ENCODE measurements around the gene ABCC6. TPM values are rescaled to one million over a fixed set of nuclear protein-coding genes. Genes with fewer than 3 reads are reported as not detected.
"Not testable (repeated sequence)": the region's sequence is repeated elsewhere in the genome, so short reads cannot be mapped to it uniquely, and the experiment has no call there.

Gene ABCC6
- total RNA-seq, 2 donors from 2014 or later = 0.41 to 1.5 TPM

GRCh38 chr16:16158082-16158658 is 65.1 kb downstream of the ABCC6 start:
- Histone ChIP-seq H3K4me3 (no peak overlapping the region), H3K36me3 (no peaks in the 10 kb centered on the region), H3K4me1 (ENCODE audit: control insufficient read depth in 1 of 2, low read depth in 2 of 2) (no peaks in the 10 kb centered on the region), H3K27ac (no peak overlapping the region), H3K27me3 (replicated peaks; ENCODE audit: insufficient read depth) (no peaks in the 10 kb centered on the region), H3K9me3 (no peaks in the 10 kb centered on the region)
- no peak for DNase-seq (ENCODE audit: low spot score)
- TF ChIP-seq, protein P1, sequence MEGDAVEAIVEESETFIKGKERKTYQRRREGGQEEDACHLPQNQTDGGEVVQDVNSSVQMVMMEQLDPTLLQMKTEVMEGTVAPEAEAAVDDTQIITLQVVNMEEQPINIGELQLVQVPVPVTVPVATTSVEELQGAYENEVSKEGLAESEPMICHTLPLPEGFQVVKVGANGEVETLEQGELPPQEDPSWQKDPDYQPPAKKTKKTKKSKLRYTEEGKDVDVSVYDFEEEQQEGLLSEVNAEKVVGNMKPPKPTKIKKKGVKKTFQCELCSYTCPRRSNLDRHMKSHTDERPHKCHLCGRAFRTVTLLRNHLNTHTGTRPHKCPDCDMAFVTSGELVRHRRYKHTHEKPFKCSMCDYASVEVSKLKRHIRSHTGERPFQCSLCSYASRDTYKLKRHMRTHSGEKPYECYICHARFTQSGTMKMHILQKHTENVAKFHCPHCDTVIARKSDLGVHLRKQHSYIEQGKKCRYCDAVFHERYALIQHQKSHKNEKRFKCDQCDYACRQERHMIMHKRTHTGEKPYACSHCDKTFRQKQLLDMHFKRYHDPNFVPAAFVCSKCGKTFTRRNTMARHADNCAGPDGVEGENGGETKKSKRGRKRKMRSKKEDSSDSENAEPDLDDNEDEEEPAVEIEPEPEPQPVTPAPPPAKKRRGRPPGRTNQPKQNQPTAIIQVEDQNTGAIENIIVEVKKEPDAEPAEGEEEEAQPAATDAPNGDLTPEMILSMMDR (IDR thresholded peaks at IDR 0.05) = no peak
- no peak for ATAC-seq (ENCODE audit: insufficient number of reproducible peaks, low FRiP score, low read depth)

DNA sequence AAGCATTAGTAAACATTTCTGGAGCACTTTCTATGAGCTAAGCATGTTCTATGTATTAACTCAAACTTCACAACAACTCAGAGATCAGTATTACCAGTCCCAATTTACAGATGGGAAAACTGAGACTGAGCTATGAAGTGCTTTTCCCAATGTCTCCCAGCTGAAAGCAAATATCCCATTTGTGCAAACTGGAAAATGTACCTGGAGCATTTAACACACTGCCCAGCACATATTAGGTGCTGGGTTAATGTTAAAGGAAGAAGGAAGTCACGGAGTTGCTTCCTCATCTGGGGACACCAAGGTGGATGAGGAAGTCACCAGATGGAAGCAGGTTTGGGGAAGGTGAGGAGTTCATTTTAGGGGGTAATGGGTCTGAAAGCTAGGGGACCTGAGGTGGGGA is 66.1 kb downstream of the ABCC6 start:
- H3K4me3 ChIP-seq = no peak overlapping the region
- TF ChIP-seq, protein P1 (IDR thresholded peaks at IDR 0.05) = no peak
- ATAC-seq (ENCODE audit: insufficient number of reproducible peaks, low FRiP score, low read depth) = no peak

DNA sequence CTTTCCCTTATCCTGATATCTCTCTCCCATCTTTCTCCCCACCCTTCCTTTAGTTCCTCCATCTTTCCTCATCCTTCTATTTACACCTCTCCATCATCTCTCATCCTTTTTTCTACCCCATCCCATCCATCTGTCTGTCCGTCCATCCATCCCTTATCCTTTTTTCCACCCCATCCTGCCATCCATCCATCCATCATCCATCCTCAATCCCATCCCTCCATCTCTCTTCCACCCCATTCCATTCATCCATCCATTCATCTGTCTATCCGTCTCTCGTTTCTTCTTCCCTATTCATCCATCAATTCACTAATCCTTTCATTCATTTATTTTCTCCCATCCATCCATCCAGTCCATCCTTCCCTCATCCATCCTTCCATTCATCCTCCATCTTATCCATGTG is 68.1 kb downstream of the ABCC6 start:
- no peaks in the 10 kb centered on the region for H3K9me3 ChIP-seq
- H3K4me1 ChIP-seq (ENCODE audit: control insufficient read depth in 1 of 2, low read depth in 2 of 2) = peaks cover 0 to 8% of the 10 kb centered on the region in 2 donors
- ATAC-seq (ENCODE audit: insufficient number of reproducible peaks, low FRiP score, low read depth) (no peak), DNase-seq (ENCODE audit: low spot score) (no peak)
- H3K27ac ChIP-seq = no peak overlapping the region
- TF ChIP-seq, protein P1 (IDR thresholded peaks at IDR 0.05) = no peak
- H3K4me3 ChIP-seq = no peak overlapping the region
- H3K27me3 ChIP-seq (replicated peaks; ENCODE audit: insufficient read depth) = no peaks in the 10 kb centered on the region
- H3K36me3 ChIP-seq = no peaks in the 10 kb centered on the region

More for the DNA sequence above, 66.1 kb downstream of the ABCC6 start:
- no peaks in the 10 kb centered on the region for H3K27me3 ChIP-seq (replicated peaks; ENCODE audit: insufficient read depth)
- H3K36me3 ChIP-seq = no peaks in the 10 kb centered on the region
- no peak overlapping the region for H3K27ac ChIP-seq
- H3K4me1 ChIP-seq (ENCODE audit: control insufficient read depth in 1 of 2, low read depth in 2 of 2) = no peaks in the 10 kb centered on the region
- no peaks in the 10 kb centered on the region for H3K9me3 ChIP-seq
- no peak for DNase-seq (ENCODE audit: low spot score)

GRCh38 chr16:16154281-16154951 is 68.9 kb downstream of the ABCC6 start:
- Histone ChIP-seq H3K9me3 (no peaks in the 10 kb centered on the region), H3K4me3 (no peak overlapping the region), H3K4me1 (ENCODE audit: control insufficient read depth in 1 of 2, low read depth in 2 of 2) (peaks cover 0 to 16% of the 10 kb centered on the region in 2 donors), H3K27ac (no peak overlapping the region), H3K27me3 (replicated peaks; ENCODE audit: insufficient read depth) (no peaks in the 10 kb centered on the region), H3K36me3 (no peaks in the 10 kb centered on the region)
- TF ChIP-seq, protein P1 (IDR thresholded peaks at IDR 0.05) = no peak
- no peak for DNase-seq (ENCODE audit: low spot score)
- ATAC-seq (ENCODE audit: insufficient number of reproducible peaks, low FRiP score, low read depth) = no peak

- H3K9me3 ChIP-seq; H3K4me3 ChIP-seq; H3K27me3 ChIP-seq (replicated peaks; ENCODE audit: insufficient read depth); DNase-seq (ENCODE audit: low spot score); ATAC-seq (ENCODE audit: insufficient number of reproducible peaks, low FRiP score, low read depth); H3K36me3 ChIP-seq; H3K27ac ChIP-seq: not testable (repeated sequence)
- H3K4me1 ChIP-seq (ENCODE audit: control insufficient read depth in 1 of 2, low read depth in 2 of 2) = peaks cover 3 to 28% of the 10 kb centered on the region in 2 donors
These were observed 70.3 kb downstream of the ABCC6 start for GRCh38 chr16:16153000-16153399.
